Liver (tissue), 9 donors: ENCODE measurements around the gene SUPT4H1. TPM values are rescaled to one million over a fixed set of nuclear protein-coding genes. Genes with fewer than 3 reads are reported as not detected.

Experiments used
- DNase-seq: peaks from one replicate; pipeline ENCODE4 v3.0.0-alpha.2; 2017; ENCODE audit warnings: low spot score
- H3K27ac ChIP-seq, 2 donors: one replicate each; pipeline ENCODE4 v1.7.0; 2013; ENCODE audit warnings: inconsistent platforms in 2 of 2, low read length in 2 of 2, control low read depth in 1 of 2, low read depth in 1 of 2, mild to moderate bottlenecking in 1 of 2
- H3K27me3 ChIP-seq, 4 donors: one replicate each; pipeline versions ENCODE4 v1.6.1 to v1.7.0; 2013; ENCODE audit warnings: low read length in 3 of 4, inconsistent platforms in 1 of 4, mild to moderate bottlenecking in 1 of 4, moderate library complexity in 1 of 4; ENCODE audit not compliant: control insufficient read depth in 4 of 4, insufficient read depth in 4 of 4
- H3K36me3 ChIP-seq, 4 donors: one replicate each; pipeline versions ENCODE4 v1.6.1 to v1.7.0; 2013; ENCODE audit warnings: low read length in 3 of 4, mild to moderate bottlenecking in 3 of 4, low read depth in 1 of 4, moderate library complexity in 1 of 4; ENCODE audit not compliant: control insufficient read depth in 4 of 4, insufficient read depth in 3 of 4
- H3K4me1 ChIP-seq, 4 donors: one replicate each; pipeline versions ENCODE4 v1.6.1 to v1.7.0; 2013; ENCODE audit warnings: low read length in 3 of 4, mild to moderate bottlenecking in 3 of 4, moderate library complexity in 1 of 4; ENCODE audit not compliant: control insufficient read depth in 4 of 4, insufficient read depth in 4 of 4
- H3K4me3 ChIP-seq, 3 donors: one replicate each; pipeline versions ENCODE4 v1.6.1 to v1.7.0; 2013; ENCODE audit warnings: low read length in 3 of 3, control low read depth in 1 of 3, low read depth in 1 of 3, mild to moderate bottlenecking in 1 of 3
- H3K9ac ChIP-seq, 2 donors: one replicate each; pipeline ENCODE4 v1.7.0; 2013; ENCODE audit warnings: low read length in 2 of 2, mild to moderate bottlenecking in 2 of 2, moderate library complexity in 2 of 2, control low read depth in 1 of 2, low read depth in 1 of 2
- H3K9me3 ChIP-seq, 4 donors: one replicate each; pipeline versions ENCODE4 v1.6.1 to v1.7.0; 2013; ENCODE audit warnings: low read length in 3 of 4; ENCODE audit not compliant: control insufficient read depth in 4 of 4
- EGR1 ChIP-seq, 2 donors: IDR thresholded peaks; 2 replicates each; pipeline ENCODE4 v1.6.1; 2016 to 2018; ENCODE audit warnings: antibody characterized with exemption in 2 of 2, low read depth in 2 of 2
- FOXA1 ChIP-seq: IDR thresholded peaks from 2 replicates; pipeline ENCODE4 v1.6.1; 2016; ENCODE audit warnings: antibody characterized with exemption
- FOXA2 ChIP-seq: IDR thresholded peaks from 2 replicates; pipeline ENCODE4 v1.6.1; 2016; ENCODE audit warnings: antibody characterized with exemption
- GABPA ChIP-seq, 2 donors: IDR thresholded peaks in 1 of 2; conservative IDR thresholded peaks in 1 of 2; 2 replicates each; pipeline ENCODE4 v1.6.1; 2016; ENCODE audit warnings: antibody characterized with exemption in 2 of 2, mild to moderate bottlenecking in 1 of 2, moderate library complexity in 1 of 2
- HNF4A ChIP-seq, 2 donors: conservative IDR thresholded peaks; 2 replicates each; pipeline ENCODE4 v1.6.1; 2016; ENCODE audit warnings: antibody characterized with exemption in 2 of 2, mild to moderate bottlenecking in 2 of 2
- HNF4G ChIP-seq: IDR thresholded peaks from 2 replicates; pipeline ENCODE4 v1.6.1; 2016; ENCODE audit warnings: antibody characterized with exemption
- JUND ChIP-seq, 2 donors: IDR thresholded peaks; 2 replicates each; pipeline ENCODE4 v1.6.1; 2016; ENCODE audit warnings: antibody characterized with exemption in 2 of 2
- NR2F2 ChIP-seq: IDR thresholded peaks from 2 replicates; pipeline ENCODE4 v1.6.1; 2016; ENCODE audit warnings: antibody characterized with exemption
- RAD21 ChIP-seq, 2 donors: IDR thresholded peaks; 2 replicates each; pipeline ENCODE4 v1.6.1; 2016; ENCODE audit warnings: antibody characterized with exemption in 2 of 2, mild to moderate bottlenecking in 2 of 2
- RXRA ChIP-seq, 2 donors: IDR thresholded peaks; 2 replicates each; pipeline ENCODE4 v1.6.1; 2017 to 2018; ENCODE audit warnings: antibody characterized with exemption in 2 of 2, mild to moderate bottlenecking in 1 of 2
- SP1 ChIP-seq: IDR thresholded peaks from 2 replicates; pipeline ENCODE4 v1.6.1; 2018; ENCODE audit warnings: antibody characterized with exemption, mild to moderate bottlenecking
- TAF1 ChIP-seq: conservative IDR thresholded peaks from 2 replicates; pipeline ENCODE4 v1.6.1; 2016; ENCODE audit warnings: antibody characterized with exemption, mild to moderate bottlenecking
- YY1 ChIP-seq: IDR thresholded peaks from 2 replicates; pipeline ENCODE4 v1.6.1; 2016; ENCODE audit warnings: antibody characterized with exemption, mild to moderate bottlenecking
- WGBS: extraction: QIAGEN DNeasy Blood & Tissue Kit; methylation state at CpG from one replicate; pipeline ENCODE4 v1.1.7; 2013; 5-methylcytosine and 5-hydroxymethylcytosine counted together
- polyA plus RNA-seq, 2 donors: library from polyadenylated mRNA; stranded (reverse) in 1 of 2; unstranded in 1 of 2; fragments of 200-250 nt in 1 of 2; fragments of >200 nt in 1 of 2; fragmentation: Nextera tagmentation in 1 of 2; extraction: Ambion mirVana in 1 of 2; gene quantifications; one replicate each; pipeline versions ENCODE4 v1.2.1 to v1.2.3, GENCODE V29; 2013 to 2015
- total RNA-seq, 2 donors: library from RNA; depleted of rRNA; stranded (reverse); fragments of >200 nt; gene quantifications; one replicate each; pipeline ENCODE4 v1.2.3, GENCODE V29; 2014
- TF ChIP-seq, protein P1 (sequence below): IDR thresholded peaks from 2 replicates; pipeline ENCODE4 v1.6.1; 2016; ENCODE audit warnings: antibody characterized with exemption, mild to moderate bottlenecking
- TF ChIP-seq, protein P2 (sequence below): IDR thresholded peaks from 2 replicates; pipeline ENCODE4 v1.6.1; 2016; ENCODE audit warnings: antibody characterized with exemption
- TF ChIP-seq, protein P3 (sequence below): fragments of 150-350 bp; IDR thresholded peaks from 2 replicates; pipeline ENCODE4 v1.5.1; 2017; ENCODE audit warnings: improper control_type of control experiment, low read depth, low read length; ENCODE audit not compliant: missing input control
- donor health status: healthy.
- donor health status: healthy.
- donor health status: healthy.
- donor health status: healthy.
- donor health status: healthy.

Gene SUPT4H1
- total and polyA plus RNA-seq, 4 donors = 23.3 to 59.1 (median 40.4) TPM

DNA sequence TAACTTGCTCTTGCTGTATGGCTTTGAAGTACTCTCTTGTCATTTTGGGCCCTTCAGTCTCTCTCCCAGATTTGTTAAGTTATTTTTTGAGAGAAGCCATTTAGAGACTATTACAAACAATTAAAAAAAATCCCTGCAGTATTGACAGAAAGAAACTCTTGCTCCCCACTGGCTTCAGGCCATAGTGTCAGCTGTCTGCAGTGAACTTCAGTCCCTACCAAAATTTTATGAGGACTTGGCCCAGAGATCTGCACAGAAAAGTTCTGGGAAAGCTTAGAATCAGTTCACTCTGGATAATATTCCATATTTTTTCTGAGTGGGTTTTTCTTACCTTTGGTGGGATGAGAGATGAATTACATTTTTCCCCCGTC, 30.9 kb upstream of the SUPT4H1 start:
- H3K27me3 ChIP-seq = no peaks in the 10 kb centered on the region
- peak overlapping the region; percentile 12 to 76 for H3K27ac ChIP-seq
- no peaks in the 10 kb centered on the region for H3K36me3 ChIP-seq
- no peak overlapping the region for H3K9ac ChIP-seq
- H3K4me1 ChIP-seq = peaks cover 22 to 71% (median 61%) of the 10 kb centered on the region in 4 donors
- DNase-seq = no peak
- WGBS = 34% methylated on average over 1 of the region's 1 CpG
- H3K4me3 ChIP-seq = no peak overlapping the region
- no peaks in the 10 kb centered on the region for H3K9me3 ChIP-seq
- TF ChIP-seq HNF4A (conservative IDR thresholded peaks at IDR 0.05) (peak; percentile 84 to 92), JUND (IDR thresholded peaks at IDR 0.05) (peak in 1 of 2 donors; percentile 30), GABPA (IDR thresholded peaks at IDR 0.05 in 1 of 2, conservative IDR thresholded peaks at IDR 0.05 in 1 of 2) (no peak), RXRA (IDR thresholded peaks at IDR 0.05) (peak; percentile 30 to 63), FOXA2 (peak; percentile 64), YY1 (peak; percentile 67), HNF4G (peak; percentile 49), EGR1 (IDR thresholded peaks at IDR 0.05; ENCODE audit: low read depth in 2 of 2) (no peak), RAD21 (IDR thresholded peaks at IDR 0.05) (no peak), SP1 (peak; percentile 68), FOXA1 (peak; percentile 21)
- TF ChIP-seq, protein P1, sequence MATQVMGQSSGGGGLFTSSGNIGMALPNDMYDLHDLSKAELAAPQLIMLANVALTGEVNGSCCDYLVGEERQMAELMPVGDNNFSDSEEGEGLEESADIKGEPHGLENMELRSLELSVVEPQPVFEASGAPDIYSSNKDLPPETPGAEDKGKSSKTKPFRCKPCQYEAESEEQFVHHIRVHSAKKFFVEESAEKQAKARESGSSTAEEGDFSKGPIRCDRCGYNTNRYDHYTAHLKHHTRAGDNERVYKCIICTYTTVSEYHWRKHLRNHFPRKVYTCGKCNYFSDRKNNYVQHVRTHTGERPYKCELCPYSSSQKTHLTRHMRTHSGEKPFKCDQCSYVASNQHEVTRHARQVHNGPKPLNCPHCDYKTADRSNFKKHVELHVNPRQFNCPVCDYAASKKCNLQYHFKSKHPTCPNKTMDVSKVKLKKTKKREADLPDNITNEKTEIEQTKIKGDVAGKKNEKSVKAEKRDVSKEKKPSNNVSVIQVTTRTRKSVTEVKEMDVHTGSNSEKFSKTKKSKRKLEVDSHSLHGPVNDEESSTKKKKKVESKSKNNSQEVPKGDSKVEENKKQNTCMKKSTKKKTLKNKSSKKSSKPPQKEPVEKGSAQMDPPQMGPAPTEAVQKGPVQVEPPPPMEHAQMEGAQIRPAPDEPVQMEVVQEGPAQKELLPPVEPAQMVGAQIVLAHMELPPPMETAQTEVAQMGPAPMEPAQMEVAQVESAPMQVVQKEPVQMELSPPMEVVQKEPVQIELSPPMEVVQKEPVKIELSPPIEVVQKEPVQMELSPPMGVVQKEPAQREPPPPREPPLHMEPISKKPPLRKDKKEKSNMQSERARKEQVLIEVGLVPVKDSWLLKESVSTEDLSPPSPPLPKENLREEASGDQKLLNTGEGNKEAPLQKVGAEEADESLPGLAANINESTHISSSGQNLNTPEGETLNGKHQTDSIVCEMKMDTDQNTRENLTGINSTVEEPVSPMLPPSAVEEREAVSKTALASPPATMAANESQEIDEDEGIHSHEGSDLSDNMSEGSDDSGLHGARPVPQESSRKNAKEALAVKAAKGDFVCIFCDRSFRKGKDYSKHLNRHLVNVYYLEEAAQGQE = peak; percentile 52
- TF ChIP-seq, protein P2, sequence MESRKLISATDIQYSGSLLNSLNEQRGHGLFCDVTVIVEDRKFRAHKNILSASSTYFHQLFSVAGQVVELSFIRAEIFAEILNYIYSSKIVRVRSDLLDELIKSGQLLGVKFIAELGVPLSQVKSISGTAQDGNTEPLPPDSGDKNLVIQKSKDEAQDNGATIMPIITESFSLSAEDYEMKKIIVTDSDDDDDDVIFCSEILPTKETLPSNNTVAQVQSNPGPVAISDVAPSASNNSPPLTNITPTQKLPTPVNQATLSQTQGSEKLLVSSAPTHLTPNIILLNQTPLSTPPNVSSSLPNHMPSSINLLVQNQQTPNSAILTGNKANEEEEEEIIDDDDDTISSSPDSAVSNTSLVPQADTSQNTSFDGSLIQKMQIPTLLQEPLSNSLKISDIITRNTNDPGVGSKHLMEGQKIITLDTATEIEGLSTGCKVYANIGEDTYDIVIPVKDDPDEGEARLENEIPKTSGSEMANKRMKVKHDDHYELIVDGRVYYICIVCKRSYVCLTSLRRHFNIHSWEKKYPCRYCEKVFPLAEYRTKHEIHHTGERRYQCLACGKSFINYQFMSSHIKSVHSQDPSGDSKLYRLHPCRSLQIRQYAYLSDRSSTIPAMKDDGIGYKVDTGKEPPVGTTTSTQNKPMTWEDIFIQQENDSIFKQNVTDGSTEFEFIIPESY = peak; percentile 41

DNA sequence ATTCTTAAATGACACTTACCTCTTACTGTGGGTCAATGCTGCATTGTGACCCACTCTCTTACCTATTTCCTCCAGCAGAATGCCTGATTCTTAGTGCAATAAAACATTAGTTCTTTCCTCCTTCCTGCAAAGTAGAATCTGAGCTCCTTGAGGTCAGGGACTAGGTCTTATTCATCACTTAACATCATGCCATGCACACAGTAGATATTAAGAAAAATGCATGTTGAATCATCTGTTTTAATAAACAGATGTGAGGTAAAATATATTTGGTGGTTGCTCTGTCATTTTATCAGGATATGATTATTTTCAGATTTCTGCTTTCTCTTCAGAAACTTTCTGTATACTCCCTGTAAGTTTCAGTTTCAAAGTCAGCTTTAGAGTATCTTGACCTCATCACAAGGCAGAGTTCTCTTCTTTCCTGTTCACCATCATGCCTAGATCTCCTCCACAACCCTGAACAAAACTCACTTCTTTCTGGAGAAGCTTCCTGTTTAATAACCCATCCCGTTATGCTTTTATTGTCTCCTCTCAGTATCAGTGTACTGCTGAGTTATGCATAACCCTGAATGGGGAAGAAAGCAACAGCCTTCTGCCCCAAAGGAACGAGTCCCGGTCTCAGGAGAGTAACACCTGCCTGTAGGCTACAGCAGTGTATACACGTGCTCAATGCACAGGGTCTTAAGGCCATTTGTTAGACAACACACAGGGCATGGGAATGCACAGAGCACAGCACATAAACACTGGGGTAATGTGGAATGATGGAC, 30.3 kb upstream of the SUPT4H1 start:
- peak overlapping the region in 1 of 2 donors; percentile 9 for H3K9ac ChIP-seq
- H3K27me3 ChIP-seq = no peaks in the 10 kb centered on the region
- no peaks in the 10 kb centered on the region for H3K36me3 ChIP-seq
- peak overlapping the region; percentile 12 to 79 for H3K27ac ChIP-seq
- no peak overlapping the region for H3K4me3 ChIP-seq
- peaks cover 22 to 73% (median 60%) of the 10 kb centered on the region in 4 donors for H3K4me1 ChIP-seq
- no peaks in the 10 kb centered on the region for H3K9me3 ChIP-seq
- 10% methylated on average over 4 of the region's 4 CpGs for WGBS
- DNase-seq = no peak
- TF ChIP-seq EGR1 (IDR thresholded peaks at IDR 0.05; ENCODE audit: low read depth in 2 of 2) = no peak
- TF ChIP-seq NR2F2 = no peak
- TF ChIP-seq, protein P1 = no peak
- TF ChIP-seq HNF4G = no peak
- TF ChIP-seq, protein P2 = no peak
- TF ChIP-seq RXRA (IDR thresholded peaks at IDR 0.05) = no peak
- no peak for TF ChIP-seq JUND (IDR thresholded peaks at IDR 0.05)
- no peak for TF ChIP-seq FOXA2
- no peak for TF ChIP-seq RAD21 (IDR thresholded peaks at IDR 0.05)
- TF ChIP-seq, protein P3, sequence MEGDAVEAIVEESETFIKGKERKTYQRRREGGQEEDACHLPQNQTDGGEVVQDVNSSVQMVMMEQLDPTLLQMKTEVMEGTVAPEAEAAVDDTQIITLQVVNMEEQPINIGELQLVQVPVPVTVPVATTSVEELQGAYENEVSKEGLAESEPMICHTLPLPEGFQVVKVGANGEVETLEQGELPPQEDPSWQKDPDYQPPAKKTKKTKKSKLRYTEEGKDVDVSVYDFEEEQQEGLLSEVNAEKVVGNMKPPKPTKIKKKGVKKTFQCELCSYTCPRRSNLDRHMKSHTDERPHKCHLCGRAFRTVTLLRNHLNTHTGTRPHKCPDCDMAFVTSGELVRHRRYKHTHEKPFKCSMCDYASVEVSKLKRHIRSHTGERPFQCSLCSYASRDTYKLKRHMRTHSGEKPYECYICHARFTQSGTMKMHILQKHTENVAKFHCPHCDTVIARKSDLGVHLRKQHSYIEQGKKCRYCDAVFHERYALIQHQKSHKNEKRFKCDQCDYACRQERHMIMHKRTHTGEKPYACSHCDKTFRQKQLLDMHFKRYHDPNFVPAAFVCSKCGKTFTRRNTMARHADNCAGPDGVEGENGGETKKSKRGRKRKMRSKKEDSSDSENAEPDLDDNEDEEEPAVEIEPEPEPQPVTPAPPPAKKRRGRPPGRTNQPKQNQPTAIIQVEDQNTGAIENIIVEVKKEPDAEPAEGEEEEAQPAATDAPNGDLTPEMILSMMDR = no peak
- TF ChIP-seq HNF4A (conservative IDR thresholded peaks at IDR 0.05) = no peak
- no peak for TF ChIP-seq FOXA1
- no peak for TF ChIP-seq SP1
- TF ChIP-seq TAF1 = no peak
- no peak for TF ChIP-seq GABPA (IDR thresholded peaks at IDR 0.05 in 1 of 2, conservative IDR thresholded peaks at IDR 0.05 in 1 of 2)
